NCI-H1436 (cell line): ENCODE results near the gene CRLF2.
"Not testable (repeated sequence)": the region's sequence is repeated elsewhere in the genome, so short reads cannot be mapped to it uniquely, and the experiment has no call there.

Experiments
- DNase-seq: peaks from one replicate; lab custom pipeline; 2025; lab: John Stamatoyannopoulos, UW

The CRLF2 gene

GRCh38 chrX:1213971-1214370 lies 1.5 kb upstream of the CRLF2 start:
- DNase-seq: no peak

GRCh38 chrX:1210844-1211243 lies 1.6 kb downstream of the CRLF2 start:
- DNase-seq: no peak

- DNase-seq: no peak
Observed at GRCh38 chrX:1207496-1208025, 4.9 kb downstream of the CRLF2 start.

- DNase-seq: no peak
Observed at GRCh38 chrX:1205681-1206611, 6.5 kb downstream of the CRLF2 start.

GRCh38 chrX:1202251-1202650 lies 10.2 kb downstream of the CRLF2 start:
- DNase-seq: no peak

GRCh38 chrX:1196436-1196835 lies 16.0 kb downstream of the CRLF2 start:
- no peak for DNase-seq

GRCh38 chrX:1192196-1192595 lies 20.3 kb downstream of the CRLF2 start:
- DNase-seq: not testable (repeated sequence)

- DNase-seq: no peak
Observed at GRCh38 chrX:1190596-1191145, 21.8 kb downstream of the CRLF2 start.

GRCh38 chrX:1185561-1185960 lies 26.9 kb downstream of the CRLF2 start:
- no peak for DNase-seq

GRCh38 chrX:1182211-1182610 lies 30.2 kb downstream of the CRLF2 start:
- DNase-seq: no peak

GRCh38 chrX:1181661-1182060 lies 30.8 kb downstream of the CRLF2 start:
- DNase-seq: not testable (repeated sequence)

GRCh38 chrX:1181170-1181569 lies 31.3 kb downstream of the CRLF2 start:
- DNase-seq: no peak

- DNase-seq: no peak
Observed at GRCh38 chrX:1178580-1179057, 33.8 kb downstream of the CRLF2 start.

- not testable (repeated sequence) for DNase-seq
Observed at GRCh38 chrX:1176531-1177320, 35.7 kb downstream of the CRLF2 start.

GRCh38 chrX:1174609-1175545 lies 37.6 kb downstream of the CRLF2 start:
- not testable (repeated sequence) for DNase-seq

GRCh38 chrX:1173435-1173834 lies 39.0 kb downstream of the CRLF2 start:
- not testable (repeated sequence) for DNase-seq

- no peak for DNase-seq
Observed at GRCh38 chrX:1172496-1172895, 40.0 kb downstream of the CRLF2 start.

GRCh38 chrX:1171915-1172314 lies 40.5 kb downstream of the CRLF2 start:
- not testable (repeated sequence) for DNase-seq

GRCh38 chrX:1170243-1170642 lies 42.2 kb downstream of the CRLF2 start:
- DNase-seq: no peak

- no peak for DNase-seq
Observed at GRCh38 chrX:1169189-1169588, 43.3 kb downstream of the CRLF2 start.

- no peak for DNase-seq
Observed at GRCh38 chrX:1167918-1168481, 44.4 kb downstream of the CRLF2 start.
